SU-DHL-6 (cell line): ENCODE measurements around the gene SNCA.

Experiments
- EZH2phosphoT487 ChIP-seq: fragments of 200-600 bp; sonication (generic), shearing (Covaris generic); conservative IDR thresholded peaks from 2 replicates; pipeline ENCODE4 v1.6.1; 2018; ENCODE audit warnings: mild to moderate bottlenecking, antibody characterized with exemption, low read length, moderate library complexity, mixed read lengths
- TF ChIP-seq, protein P1 (sequence below): fragments of 200-600 bp; sonication (generic); IDR thresholded peaks from one replicate; pipeline ENCODE4 v1.5.1; 2017; ENCODE audit warnings: antibody characterized with exemption, mild to moderate bottlenecking, low read length, moderate library complexity; ENCODE audit not compliant: insufficient read depth, poor library complexity, severe bottlenecking

DNA sequence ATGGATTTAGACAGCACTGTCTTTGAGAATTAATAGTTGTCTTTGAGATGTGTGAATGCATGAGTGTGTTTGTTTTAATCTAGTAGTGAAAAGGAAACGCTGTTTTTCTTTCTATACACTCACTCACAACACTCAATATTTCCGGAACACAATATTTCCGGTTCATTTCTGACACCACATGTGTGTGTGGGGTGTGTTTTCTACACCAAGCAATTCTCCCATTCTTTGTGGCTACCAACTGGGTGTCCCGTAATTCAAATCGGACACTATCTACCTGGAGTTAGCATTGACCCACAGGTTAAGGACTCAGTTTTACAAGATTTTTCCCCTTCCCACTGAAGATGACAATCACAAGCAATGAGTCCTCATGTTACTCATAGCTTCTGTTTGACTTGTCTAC lies 113.9 kb downstream of the SNCA start:
- TF ChIP-seq, protein P1, sequence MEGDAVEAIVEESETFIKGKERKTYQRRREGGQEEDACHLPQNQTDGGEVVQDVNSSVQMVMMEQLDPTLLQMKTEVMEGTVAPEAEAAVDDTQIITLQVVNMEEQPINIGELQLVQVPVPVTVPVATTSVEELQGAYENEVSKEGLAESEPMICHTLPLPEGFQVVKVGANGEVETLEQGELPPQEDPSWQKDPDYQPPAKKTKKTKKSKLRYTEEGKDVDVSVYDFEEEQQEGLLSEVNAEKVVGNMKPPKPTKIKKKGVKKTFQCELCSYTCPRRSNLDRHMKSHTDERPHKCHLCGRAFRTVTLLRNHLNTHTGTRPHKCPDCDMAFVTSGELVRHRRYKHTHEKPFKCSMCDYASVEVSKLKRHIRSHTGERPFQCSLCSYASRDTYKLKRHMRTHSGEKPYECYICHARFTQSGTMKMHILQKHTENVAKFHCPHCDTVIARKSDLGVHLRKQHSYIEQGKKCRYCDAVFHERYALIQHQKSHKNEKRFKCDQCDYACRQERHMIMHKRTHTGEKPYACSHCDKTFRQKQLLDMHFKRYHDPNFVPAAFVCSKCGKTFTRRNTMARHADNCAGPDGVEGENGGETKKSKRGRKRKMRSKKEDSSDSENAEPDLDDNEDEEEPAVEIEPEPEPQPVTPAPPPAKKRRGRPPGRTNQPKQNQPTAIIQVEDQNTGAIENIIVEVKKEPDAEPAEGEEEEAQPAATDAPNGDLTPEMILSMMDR = no peak
- TF ChIP-seq EZH2phosphoT487 = no peak
